Heart left ventricle (tissue), 13 donors: ENCODE measurements around the gene TP53AIP1.

Source experiments
- CTCF ChIP-seq, 12 donors: fragments of 200-600 bp; sonication (generic) in 4 of 12; IDR thresholded peaks; one replicate each; pipeline versions ENCODE4 v1.5.0 to v1.8.0; 2018 to 2022; ENCODE audit warnings: antibody characterized with exemption in 12 of 12, mild to moderate bottlenecking in 5 of 12
- POLR2A ChIP-seq, 2 donors: fragments of 450-650 bp; IDR thresholded peaks; one replicate each; pipeline ENCODE4 v1.6.1; 2017; ENCODE audit warnings: antibody characterized with exemption in 2 of 2, mild to moderate bottlenecking in 2 of 2, moderate library complexity in 2 of 2
- donor health status: ischemic (EF 13 %, LVEDD 7.1; RV severe dilation, severe dysfunction).
- donor health status: DM: no; HTN: yes; CAD: no.
- donor health status: DM: no; HTN: no; CAD: no.
- donor health status: ischemic (EF 25% LVEDD 6.9; RV normal size, moderate dysfunction).
- donor health status: ischemic (EF 25% LVEDD 5.7; RV mildly dilated, moderate dysfunction).
- donor health status: ischemic (EF 35%, LVEDD 5.7; RV mildly dilated, moderate dysfunction).
- donor health status: nonischemic (EF 11% LVEDD 7.7; RV severe dilation, severe dysfunction).
- donor health status: DM: yes; HTN: yes; CAD: no.
- donor health status: PGD.
- donor health status: ischemic (EF 29% LVEDD 5.4; RV normal size, mild dysfunction).
- donor health status: nonischemic (EF 23%, LVEDD 6.1; RV moderate dilation, normal function).

- TF ChIP-seq CTCF (IDR thresholded peaks at IDR 0.05) (no peak), POLR2A (IDR thresholded peaks at IDR 0.05) (no peak)
These were observed 13.2 kb downstream of the TP53AIP1 start for GRCh38 chr11:128929468-128929867.
